Dedifferentiated amniotic fluid mesenchymal stem cell (primary cell): ENCODE data around the gene TRIP4.
A peak's percentile ranks its signal among the peaks of the same experiment; 100 is the strongest.
"Not testable (repeated sequence)": the region's sequence is repeated elsewhere in the genome, so short reads cannot be mapped to it uniquely, and the experiment has no call there.

ENCODE experiments used
- DNase-seq: peaks from one replicate; pipeline ENCODE4 v3.0.0-alpha.2; 2016; ENCODE audit errors: extremely low spot score

Gene TRIP4

DNA sequence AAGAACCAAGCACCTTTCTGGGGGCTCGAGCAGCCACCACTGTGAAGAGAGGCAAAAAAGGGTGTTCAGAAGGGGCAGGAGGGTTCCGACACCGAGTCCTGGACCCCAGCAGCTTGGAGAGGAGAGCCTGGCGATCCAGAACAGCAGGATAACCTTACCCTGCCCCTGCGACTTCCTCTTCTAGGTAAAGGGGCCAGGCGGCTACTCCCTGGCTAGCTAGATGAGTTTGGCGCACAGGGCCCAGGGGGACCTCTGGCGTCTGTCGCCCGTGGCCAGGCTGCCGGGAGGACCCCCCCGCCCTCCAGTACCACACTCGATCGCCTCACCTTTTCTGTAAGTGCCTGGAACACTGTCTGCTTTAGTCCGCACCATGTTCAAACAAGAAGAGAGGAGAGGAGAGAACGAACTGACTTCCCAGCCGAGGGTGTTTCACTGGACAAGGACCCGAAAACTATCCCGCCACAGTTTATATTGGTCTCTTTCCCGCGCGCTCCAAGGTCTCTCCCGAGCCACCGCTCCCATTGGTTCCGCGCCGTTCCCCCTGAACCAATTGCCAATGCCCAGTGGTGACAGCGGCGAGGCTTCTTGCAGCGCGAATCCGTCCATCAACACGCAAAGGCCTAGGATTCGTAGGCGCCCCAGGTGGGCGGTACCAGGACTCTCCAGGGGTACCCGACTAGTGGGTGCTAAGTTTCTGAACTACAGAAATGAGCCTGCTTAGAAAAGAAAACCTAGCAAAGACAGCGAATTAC lies 6.5 kb upstream of the TRIP4 start, which contains the start of gene PCLAF:
Gene PCLAF, minus strand, starts transcription at position 442 of the 752 bp plus-strand sequence. Its CDS starts 70 bp downstream, at position 372.
- DNase-seq, result peak; percentile 95

DNA sequence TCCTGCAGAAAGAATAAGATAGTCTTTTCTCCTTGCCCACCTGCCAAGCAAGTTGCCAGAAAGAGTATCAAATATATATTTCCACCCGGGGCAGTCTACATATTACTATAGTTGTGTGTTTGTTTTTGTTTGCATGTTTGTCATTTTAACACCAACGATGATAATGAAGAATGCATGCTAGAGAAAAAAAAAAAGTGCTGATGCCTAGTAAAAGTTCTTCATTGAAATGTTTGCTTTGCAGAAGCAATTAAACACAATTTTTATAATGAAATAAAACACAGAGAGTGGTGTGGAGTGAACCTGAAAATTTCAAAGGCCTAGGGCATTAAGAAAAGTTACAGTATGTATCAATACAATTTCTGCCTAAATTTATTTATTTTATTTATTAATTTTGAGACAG lies 3.9 kb upstream of the TRIP4 start:
- DNase-seq, result no peak

DNA sequence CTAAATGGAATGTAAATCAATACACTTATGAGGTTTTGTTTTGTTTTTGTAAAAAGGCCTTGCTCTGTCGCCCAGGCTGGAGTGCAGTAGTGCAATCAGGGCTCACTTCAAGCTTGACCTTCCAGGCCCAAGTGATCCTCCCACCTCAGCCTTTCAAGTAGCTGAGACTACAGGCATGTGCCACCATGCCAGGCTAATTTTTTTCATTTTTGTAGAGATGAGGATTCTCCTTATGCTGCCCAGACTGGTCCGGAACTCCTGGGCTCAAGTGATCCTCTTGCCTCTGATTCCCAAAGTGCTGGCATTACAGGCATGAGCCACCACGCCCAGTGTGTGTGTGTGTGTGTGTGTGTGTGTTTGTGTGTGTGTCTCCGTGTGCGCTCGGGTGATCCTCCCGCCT lies 1.3 kb upstream of the TRIP4 start:
- no peak for DNase-seq

DNA sequence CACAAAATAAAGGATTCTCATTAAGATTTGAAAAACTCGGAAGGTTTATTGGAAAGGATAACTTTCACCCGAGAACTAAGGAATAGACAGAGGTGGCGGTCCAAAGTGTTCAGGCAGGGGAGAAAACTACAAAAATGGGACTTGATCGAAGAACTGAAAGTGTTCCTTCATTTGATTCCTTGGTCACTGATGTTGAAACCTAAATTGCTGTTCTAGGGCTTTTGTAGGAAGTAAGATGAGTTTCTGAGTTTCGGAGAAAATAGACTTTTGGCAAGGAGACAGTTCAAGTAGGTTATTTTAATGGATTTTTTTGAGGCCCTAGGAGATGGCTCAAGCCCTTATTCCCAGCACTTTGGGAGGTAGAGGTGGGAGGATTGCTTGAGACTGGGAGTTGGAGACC lies 1.4 kb downstream of the TRIP4 start:
- DNase-seq, result no peak

DNA sequence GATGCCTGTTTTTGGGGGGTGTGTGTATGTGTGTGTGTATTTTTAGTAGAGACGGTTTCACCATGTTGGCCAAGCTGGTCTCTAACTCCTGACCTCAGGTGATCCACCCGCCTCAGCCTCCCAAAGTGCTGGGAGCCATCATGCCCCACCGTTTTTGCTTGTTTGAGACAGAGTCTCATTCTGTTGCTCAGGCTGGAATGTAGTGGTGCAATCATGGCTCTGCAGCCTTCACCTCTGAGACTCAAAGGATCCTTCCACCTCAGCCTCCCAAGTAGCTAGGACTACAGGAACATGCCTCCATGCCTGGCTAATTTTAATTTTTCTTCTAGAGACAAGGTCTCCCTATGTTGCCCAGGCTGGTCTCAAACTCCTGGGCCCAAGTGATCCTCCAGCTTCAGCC lies 4.8 kb downstream of the TRIP4 start:
- DNase-seq, result not testable (repeated sequence)

DNA sequence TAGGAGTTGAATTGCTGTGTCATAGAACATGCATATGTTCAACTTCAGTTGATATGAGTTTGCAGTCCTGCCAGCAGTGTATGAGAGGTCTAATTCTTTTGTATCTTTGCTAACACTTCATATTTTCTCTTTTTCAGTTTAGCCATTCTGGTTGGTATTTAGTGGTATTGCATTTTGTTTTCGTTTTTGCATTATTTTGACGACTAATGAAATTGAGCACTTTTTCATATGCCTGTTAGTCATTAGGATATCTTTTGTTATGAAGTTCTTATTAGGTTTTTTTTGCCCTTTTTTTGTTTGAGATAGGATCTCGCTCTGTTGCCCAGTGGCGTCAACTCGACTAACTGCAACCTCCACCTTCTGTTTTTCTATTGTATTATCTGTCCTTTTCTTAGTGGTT lies 9.2 kb downstream of the TRIP4 start:
- DNase-seq, result no peak

DNA sequence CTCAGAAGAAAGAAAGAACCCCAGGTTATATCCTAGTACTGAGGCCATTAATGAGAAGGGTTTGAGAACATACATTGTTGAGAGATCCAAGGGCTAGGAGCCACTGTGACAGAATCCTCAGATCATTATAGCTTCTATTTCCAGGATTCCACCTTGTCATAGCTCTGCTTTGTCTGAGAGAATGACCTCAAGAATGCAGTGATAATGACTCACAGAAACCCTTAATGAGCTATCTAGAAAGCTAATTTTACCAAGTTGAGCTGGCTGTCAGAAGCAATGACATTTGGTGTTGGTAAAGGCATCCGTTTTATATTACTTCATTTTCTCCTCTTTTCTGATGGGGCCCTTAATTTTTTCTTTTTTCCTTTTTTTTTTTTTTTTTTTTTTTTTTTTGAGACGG lies 10.9 kb downstream of the TRIP4 start:
- no peak for DNase-seq

DNA sequence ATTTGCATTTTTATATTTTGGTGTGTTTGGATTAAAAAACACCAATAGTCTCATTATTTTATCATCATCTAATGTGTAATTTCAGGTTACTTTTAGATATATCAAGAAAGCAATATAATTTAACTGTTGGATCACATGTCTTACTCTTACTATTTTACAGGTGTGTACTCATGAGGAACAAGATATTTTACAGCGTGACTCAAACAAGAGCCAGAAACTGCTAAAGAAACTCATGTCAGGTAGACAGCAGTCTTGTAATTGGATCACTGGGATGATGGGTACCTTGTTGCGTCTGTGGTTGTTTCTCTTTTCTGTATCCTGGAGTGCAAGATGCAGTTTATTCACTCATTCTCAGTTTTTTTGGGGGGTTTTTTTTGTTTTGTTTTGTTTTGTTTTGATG lies 12.9 kb downstream of the TRIP4 start:
- DNase-seq, result no peak

DNA sequence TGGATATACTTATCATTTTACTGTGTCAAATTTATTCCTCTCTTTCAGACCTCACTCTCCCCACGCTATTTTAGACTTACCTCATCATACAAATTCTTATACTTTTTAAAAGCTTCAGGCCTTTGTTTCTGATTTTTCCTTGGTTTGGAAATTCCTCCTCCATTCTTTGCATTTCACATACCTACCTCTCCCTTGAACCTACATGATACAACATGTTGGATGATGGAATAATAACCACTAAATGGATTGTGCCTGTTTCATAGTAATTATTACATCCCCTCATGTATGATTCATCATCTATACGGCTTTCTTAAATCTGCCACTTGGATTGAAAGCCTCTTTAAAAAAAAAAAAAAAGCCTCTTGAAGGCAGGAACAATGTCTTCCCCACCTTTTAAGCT lies 24.6 kb downstream of the TRIP4 start:
- no peak for DNase-seq

DNA sequence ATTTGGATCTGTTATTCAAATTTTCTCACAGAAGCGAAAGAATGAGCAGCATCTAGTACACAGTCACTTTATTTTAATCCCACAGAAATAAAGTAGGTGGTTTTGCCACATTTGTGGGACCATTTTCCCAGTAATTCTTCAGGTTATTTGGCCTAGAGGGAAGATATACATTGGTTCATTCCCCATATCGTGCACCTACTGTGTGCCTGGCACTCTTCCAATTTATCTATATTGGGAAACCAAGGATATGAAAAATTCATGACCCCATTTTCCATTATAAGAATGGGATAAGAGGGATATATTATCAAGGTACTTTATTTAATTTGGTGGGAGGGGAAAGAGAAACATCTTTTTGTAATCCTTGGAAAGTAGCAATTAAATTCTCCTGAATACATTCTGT lies 35.1 kb downstream of the TRIP4 start:
- no peak for DNase-seq

DNA sequence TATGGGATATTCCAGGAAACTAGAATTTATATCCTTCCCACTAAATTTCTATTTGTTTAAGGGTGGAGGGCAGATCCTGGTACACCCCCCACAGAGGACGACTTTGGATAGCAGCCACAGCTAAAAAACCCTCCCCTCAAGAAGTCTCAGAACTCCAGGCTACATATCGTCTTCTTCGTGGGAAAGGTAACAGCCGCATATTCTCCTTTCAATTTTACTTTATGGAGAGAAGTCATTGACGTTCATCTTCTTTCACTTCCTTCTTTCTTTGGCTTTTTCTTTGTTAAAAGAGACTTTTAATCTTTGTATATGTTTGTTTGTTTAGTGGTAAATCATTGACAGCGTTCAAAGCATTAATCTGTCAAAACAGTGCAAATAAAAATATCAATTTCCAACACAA lies 36.3 kb downstream of the TRIP4 start:
- no peak for DNase-seq

DNA sequence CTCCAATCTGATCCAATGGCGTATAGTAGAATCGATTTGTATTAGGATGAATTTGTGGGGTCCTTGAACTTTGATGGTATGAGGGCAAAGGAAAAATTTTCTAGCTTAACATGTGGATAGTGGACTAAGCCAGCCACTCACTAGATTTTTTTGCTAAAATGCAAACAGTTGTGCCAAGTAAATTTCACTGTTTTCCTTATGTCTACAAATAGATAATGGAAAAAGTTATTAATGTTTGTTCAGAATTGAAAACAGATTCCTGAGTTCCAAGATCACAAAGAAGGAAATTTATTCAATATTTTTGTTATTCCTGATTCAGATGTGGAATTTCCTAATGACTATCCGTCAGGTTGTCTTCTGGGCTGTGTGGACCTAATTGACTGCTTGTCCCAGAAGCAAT lies 37.6 kb downstream of the TRIP4 start:
- no peak for DNase-seq

DNA sequence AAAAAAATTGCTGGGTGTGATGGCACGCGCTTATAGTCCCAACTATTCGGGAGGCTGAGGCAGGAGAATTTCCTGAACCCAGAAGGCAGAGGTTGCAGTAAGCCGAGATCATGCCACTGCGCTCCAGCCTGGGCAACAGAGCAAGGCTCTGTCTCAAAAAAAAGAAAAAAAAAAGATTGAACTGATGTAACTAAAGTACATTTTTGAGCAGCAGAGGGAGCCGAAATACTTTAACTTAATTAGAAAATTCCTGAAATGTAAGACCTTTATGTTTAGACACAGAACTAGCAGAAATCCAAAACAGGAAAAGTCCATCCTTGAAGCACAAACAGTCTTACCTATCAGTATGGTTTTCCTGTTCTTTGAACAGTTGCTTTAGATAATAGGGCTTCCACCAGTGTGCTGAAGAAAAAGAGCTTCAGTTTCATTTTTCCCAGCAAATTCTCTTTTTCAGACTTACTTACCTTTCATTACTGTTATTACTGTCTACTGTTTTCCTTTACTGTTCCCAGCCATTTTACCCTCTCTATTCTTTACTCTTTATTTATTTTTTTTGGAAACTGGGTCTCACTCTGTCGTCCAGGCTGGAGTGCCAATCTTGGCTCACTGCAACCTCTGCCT lies 39.3 kb downstream of the TRIP4 start:
- peak; percentile 60 for DNase-seq

DNA sequence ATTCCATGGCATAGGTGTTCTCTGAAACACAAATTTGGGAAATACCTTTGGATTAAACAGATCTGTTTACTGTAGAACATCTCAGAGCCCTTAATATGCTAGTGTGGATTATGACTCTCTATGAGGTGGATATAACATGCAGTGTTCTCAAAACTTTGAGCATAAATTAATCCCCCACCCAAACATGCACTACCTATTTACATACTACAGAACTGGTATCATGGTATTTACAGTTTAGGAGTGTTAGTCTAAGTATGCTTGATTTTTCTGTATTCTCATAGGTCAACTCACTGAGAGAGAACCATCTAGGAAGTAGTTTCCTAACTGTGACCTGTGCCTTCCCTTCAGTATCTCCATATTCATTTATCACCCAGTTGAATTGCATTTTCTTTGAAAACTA lies 41.8 kb downstream of the TRIP4 start:
- no peak for DNase-seq

DNA sequence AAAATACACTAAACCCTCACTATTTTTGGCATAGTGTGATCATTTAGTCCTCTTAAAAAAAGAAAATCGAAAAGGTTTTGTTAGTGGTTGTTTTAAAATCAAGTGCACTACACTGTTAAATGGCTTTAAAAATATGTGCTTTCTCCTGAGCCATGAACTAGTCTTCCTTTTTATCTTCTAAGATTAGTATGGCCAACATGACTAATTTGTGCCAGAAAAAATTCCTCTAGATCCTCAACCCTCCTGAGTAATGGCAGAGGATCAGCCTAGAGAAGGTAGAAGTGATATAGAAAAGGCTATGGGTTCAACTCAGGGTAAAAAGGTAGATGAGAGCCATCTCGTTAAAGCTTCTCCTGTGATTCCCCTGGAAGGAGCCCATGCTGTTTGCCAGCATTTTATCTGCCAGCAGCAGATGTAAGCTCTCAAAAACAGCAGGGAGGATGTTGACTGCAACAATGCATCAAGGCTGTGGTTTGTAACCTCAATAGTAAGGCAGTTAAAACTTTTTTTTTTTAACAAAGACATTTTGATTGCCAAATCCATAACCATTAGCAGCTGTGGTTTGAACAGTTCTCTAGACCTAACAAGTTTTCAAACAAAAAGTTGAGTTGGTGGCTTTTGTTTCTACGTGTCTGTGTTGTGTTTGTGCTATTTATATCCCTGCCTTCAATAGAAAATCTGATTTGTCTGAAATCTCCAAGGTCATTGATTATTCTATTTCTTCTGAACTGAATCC lies 42.5 kb downstream of the TRIP4 start:
- DNase-seq, result peak; percentile 94

DNA sequence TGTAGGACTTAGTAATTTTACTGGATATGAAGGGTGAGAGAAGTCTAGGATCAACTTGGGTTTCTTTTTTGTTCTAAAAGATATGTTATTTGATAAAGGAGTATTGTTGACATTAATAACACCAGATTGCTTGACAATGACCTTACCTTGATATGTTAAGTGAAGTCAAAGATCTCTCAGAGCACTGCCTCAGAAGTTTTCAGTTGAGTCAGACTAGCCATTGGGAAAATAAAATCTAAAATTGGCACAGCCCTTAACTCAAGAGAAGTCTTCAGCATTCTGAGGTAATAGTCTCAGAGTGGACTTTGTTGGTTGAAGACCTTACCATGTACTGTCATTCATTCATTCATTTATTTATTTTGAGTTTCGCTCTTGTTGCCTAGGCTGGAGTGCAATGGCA lies 50.3 kb downstream of the TRIP4 start:
- DNase-seq, result no peak

DNA sequence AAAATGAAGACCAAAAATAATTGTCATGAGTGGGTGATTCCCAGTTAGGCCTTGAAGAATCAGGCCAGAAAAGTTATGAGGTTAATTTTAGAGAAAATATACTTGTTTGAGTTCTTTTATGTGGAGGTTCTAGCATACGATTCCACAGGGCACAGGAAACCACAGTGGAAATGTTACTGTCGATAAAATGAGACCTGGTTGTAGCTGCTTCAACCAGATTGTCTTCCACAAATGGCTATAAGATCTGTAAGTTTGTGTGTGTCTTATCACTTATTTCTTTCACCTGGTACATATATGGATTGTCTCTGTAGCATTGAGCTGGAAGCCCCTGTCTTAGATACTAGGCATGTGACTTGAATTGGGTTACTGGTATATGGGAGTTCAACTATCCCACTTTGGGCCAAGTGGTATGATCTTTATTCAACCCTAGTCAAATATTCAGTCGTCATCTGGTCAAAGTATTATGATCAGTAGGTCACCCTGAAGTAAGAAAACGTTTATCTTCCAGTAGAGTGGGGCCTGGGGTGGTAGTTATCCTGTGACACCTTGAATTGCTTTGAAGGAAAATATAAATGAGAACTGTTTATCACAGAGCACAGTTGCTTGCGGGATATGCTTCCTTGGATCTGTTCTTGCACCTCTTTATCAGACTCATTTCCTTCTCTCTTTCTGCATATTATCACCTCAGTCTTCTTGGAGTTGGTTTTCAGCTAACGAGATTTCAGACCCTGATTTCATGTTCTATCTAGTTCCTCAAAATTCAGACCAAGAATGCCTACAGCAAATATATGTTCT lies 51.2 kb downstream of the TRIP4 start:
- no peak for DNase-seq

DNA sequence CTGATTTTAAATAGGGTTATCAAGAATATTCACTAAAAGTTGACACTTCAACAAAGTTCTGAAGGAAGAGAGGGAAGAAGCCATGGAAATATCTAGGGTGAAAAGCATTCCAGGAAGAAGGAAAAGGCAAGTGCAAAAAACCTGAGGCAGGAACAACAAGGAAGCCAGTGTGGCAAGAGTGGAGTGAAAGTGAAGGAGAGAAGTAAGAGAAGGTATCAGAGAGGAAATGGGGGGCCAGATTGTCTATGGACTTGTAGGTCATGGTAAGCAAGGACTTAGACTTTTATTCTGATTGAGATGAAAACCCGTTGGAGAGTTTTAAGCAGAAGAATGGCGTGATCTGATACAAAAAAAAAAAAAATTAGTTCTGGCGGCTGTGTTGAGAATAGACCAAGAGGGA lies 54.2 kb downstream of the TRIP4 start:
- no peak for DNase-seq

DNA sequence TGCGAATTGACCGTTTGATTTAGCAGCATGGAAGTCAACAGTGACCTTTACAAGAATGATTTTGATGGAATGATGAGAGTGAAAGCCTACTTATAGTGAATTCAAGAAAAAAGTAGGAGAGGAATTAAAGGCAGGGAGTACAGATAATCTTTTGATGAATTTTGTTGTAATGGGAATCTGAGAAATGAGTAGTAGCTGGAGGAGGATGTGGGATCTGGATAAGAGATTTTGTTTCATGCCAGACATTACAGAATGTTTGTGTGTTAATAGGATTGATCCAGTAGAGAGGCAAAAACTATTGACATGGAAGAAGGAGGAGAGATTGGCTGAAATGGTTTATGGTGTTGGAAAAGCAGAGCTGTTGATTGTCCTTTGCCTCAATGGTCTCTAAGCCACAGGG lies 55.4 kb downstream of the TRIP4 start:
- no peak for DNase-seq

DNA sequence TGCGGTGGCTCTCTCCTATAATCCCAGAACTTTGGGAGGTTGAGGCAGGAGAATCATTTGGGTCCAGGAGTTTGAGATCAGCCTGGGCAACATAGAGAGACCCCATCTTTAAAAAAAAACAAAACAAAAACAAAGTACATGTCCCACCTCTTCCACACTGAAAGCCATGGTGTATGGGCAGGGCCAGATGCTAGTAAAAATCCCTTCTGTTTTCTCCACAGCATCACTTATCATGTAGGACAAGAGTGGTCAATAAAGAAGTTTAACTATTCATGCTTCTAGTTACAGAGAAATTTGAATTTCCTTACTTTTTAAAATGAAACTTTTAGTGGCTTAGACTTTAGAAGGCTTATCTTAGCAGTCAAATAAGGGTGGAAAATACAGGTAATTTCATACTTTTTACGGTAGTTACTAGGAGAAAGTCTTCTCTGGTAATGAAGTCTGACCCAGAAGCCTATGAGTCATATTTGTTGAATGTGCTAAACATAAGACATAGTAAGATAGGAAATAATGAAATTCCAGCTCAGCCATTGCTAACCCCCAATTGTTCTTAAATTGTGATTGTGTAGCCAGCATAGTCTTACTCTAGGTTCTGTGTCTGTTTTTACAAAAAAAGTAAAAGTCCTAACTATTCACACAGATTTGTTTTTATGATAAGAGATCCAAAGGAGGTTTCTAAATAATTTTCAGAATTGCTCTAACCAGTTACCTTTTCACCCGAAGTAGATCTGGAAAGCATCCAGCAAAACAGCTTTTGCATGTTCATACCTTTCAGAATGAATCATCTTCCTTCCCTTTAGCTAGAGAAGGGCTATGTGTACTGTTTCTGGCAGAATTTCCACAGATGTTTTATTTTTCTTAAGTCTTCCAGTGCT lies 56.3 kb downstream of the TRIP4 start:
- DNase-seq, result peak; percentile 53

DNA sequence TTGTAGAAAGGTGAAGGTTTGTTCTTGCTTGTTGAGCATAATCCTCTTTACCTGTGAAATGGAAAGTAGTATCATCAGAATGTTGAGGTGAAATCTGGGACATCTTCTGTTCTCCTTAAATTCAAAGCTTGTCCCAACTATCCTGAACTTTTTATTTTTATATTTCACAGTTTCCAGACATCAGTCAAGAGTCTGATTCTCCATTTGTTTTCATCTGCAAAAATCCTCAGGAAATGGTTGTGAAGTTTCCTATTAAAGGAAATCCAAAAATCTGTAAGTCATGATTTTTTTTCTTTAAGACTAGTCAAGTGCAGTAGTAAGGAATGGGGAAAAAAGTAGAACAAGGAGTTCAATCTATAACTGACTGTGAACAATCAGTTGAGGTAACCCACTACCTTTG lies 57.2 kb downstream of the TRIP4 start:
- DNase-seq, result no peak
